HG03097 (cell line): Measurements from ENCODE around the gene CNTN4.

Source experiments
- ATAC-seq: cut with Tn5 transposase; IDR thresholded peaks from one replicate; pipeline ENCODE4 v1.9.1; 2021; ENCODE audit not compliant: unreplicated experiment, low FRiP score

Gene CNTN4

DNA sequence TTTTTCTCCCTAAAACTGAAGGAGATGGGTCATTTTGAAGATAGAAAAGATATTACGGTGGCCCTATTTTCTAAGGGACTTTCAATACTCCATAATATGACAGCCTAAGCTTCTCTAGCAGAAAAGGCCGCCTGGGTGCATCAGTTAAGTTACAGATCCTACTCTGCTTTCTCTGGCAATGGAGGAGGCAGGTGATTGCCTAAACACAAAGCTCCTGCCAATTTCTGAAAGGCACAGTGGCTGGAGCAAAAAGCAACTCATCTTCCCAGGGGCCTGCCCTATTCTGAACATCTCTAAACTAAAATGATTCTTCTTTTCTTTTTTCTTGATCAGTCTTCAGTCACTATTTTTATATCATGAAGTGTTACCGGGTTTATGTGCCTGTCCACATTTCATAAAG is 276.7 kb downstream of the CNTN4 start:
- ATAC-seq = no peak

DNA sequence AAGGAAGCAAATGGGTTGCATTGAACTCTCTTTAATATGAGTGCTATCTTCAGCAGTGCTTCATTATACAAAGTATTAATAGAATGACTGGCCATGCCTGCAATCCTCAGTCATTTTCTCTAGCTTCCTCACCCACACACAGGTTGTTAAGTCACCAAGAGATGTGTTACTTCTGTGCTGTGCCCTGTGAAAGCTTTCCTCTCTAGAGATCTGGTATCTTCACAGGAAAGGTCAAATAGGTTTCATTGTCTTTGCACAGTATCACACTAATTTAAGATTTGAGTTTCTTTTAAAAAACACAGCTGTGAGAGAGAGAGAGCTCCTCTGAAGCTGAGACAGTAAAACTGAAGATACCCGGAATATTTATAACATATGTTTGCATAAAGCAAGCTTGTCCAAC is 278.6 kb downstream of the CNTN4 start:
- no peak for ATAC-seq

DNA sequence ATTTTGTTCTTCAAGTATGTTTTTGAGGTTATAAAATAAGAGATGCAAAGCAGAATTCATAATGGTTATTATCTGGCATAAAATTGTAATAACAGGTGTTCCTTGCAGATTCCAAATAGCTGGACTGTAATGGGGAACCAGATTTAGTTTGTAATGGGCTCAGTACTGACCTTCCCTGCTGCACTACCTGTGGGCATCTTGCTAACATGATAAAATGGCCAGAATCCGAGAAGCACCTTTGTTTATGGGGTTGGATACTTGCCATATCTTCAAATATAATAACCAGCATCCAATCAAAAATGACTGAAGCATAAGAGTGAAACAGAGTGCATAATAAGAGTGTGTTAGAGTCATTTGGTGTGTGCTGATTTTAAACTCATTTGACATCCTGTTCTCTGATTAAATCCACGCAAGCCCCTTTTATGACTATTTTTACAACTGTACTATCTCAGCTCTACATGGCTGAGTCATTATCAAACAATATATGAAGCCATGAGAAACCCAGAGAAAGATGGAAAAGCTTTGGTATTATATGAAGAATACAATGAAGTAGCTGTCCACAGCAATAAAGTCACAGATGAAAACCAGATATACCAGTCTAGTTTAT is 292.4 kb downstream of the CNTN4 start:
- ATAC-seq = no peak

DNA sequence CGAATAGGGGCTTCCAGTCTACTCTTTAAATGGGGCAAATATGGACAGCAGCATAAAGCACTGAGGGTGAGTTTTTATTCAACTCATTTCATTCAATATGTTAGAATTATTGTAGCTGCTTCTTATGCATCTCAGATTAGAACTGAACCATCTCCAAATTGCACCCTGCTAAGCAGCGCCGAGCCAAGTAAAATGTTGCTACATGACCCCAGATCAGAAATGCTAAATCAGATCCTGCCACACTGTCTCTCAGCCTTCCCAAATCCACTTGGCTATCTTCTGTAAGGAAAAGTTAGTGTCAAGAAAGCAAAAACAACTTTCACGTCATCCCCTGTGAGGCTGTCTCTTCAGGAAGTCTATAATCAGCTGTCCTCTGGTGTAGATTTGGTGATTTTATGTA is 293.2 kb downstream of the CNTN4 start:
- no peak for ATAC-seq

DNA sequence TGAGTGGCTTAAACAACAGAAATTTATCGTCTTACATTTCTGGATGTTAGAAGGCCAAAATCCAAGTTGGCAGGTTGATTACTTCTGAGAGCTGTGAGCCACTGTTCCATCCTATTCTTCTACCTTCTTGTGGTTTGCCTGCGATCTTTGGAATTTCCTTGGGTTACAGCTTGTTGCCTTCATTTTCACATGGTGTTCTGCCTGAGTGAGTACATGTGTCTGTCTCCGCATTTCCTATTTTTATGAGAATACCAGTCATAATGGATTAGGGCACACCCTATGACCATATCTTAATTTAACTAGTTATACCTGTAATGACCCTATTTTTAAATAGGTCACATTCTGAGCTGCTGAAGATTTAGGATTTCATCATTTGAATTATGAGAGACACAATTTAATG is 294.3 kb downstream of the CNTN4 start:
- no peak for ATAC-seq

DNA sequence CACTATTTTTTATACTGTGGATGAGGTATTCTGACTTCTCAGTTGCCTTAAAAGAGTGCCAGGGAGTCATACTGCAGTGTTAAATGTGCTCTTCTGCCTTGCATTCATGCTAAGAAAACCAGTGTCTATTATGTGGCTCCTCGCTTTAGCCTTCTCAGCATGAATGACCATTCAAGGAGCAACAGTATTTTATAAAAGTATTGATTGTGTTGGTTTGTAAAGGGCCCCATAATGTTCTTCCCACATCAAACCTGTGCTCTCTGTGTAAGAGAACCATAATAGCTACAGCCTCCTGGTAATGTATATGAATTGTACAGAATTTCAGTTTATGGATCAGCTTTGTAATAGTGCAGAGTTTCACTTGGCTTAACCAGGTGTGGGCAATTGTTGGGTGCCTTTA is 316.4 kb downstream of the CNTN4 start:
- ATAC-seq = no peak

DNA sequence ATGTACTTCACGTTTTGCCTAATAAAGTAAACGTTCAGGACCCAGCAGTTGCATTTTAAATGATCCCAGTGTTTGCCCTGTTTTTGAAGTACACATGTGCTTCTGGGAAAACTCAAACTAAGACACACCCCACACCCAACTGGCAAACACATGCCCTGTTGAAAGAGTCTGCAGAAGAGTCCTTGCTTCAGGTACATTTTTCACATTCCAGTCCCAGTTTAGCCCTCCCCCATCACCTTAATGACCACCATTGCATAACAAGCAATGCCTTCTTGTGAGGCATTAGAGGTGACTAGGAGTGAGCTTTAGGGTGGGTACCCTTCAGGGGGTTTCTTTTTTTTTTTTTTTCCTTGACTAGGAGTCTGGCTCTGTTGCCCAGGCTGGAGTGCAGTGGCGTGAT is 322.3 kb downstream of the CNTN4 start:
- no peak for ATAC-seq

DNA sequence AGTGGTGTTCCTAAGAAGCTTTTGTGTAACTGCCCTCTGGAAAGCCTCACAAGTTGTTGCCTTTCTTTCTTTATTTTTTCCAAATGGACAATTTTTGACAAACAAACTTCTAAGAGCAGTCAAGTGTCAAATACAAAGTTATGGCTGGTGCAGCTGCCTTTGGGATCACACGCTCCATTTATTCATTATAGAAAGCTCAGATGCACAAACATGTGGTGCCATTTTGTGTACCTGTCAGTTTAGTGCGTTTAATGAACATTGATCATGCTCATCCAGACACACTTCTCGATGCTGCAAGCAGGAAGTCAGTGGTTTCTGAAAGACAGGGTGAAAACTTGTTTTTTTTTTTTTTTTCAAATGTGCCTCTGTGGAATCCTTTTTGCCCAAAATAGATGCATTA is 324.5 kb downstream of the CNTN4 start:
- no peak for ATAC-seq

DNA sequence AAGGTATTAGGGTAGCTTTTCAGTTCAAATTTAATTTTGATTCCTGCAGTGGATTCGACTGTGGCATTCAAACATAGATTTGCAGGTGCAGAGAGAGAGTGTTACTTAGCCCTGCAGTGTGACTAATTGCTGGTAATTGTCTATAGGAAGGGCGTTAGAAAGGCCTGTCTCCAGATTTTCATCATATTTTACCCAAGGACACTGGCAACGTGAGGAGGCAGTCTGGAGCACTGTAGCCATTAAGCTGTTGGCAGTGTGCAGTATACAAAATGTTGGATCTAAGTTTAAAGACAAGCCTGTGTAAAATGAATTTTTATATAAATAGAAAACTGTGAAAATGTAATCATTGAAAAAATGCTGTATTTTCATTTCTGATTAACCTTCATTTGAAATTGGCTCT is 342.9 kb downstream of the CNTN4 start:
- no peak for ATAC-seq

DNA sequence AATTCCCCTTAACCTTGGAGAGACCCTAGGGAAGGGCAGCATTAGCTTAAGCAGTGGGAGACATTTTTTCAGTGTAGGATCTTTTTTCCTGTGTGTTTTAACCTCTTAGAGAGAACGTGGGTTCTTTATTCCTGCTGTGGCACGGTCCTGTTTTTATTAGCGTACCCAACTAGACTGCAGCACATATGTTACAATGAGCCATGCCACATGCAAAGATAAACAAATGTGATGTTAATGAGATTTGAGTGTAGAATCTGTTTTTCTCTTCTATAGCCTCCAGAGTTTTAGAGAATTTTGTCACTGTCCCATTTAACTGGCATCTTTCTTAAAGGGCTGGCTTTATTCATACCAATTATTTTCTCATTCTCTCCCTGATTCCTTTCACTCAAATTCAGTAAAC is 347.5 kb downstream of the CNTN4 start:
- ATAC-seq = no peak

DNA sequence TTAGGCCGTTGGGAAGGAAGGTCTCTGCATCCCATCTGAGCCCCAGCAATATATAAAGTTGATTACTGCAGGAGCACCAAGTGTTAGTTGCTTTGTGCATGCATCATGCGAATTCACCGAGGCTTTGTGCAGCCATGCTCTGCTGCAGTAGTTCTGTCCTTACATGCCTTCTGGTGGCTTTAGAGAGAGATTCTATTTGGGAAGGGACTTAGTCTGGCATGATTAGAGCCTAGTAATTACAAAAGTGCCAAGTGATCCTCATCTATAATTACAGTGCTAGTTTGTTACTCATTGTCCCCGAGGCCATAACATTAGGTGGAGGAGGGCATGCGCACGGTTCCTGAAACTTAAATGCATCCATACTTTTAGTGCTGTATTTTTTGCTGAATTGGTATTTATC is 353.6 kb downstream of the CNTN4 start:
- no peak for ATAC-seq

DNA sequence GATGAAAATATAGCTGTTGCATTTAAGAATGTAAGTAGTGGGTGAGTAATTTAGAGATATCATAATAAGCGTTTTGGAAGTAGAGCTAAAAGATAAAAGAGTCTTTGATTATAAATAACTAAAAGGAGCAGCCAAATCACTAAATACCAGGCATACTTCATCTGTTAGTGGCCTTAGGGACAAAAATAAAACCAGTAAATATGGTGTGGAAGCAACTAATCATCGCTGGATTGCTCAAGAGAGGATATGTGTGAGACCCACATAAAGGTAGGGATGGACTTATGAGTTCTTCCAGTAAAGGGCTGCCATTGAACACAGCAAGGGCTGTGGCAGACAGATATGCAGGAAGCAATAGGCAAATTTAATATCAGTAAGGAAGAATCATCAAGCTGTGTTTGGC is 356.2 kb downstream of the CNTN4 start:
- ATAC-seq = no peak

DNA sequence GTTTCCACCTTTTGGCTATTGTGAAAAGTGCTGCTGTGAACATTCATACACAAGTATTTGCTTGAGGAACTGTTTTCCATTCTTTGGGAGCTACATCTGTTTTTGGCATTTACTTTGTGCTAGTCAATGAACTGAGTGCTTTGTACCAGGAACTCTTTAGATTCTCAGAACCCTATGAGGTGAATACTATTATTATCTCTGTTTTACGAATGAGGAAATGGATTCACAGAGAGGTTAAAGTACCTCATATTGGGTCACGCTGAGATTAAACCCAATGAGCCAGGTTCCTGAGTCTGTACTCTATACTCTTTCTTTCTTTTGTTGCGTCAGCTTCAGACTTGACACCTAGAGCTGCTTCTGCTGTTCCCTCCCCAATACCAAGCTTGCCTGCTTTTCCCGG is 358.1 kb downstream of the CNTN4 start:
- ATAC-seq = no peak

DNA sequence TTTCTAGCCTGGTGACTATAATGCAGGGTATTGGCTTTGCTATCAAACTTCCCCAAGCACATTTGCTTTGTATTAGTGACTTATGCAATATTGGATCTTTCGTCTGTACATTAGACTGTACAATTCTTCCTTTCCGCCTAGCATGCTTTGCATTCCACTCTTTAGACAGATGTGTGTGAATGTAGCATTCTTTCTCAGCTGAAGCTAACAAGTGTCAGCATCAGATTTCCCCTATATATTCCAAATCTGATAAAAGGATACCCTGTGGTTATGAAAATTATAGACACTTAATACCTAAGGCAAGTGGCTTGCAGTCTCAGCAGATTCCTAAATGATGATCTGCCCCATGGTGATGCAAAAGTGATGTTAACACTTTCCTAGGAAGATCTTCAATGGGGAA is 360.1 kb downstream of the CNTN4 start:
- no peak for ATAC-seq

DNA sequence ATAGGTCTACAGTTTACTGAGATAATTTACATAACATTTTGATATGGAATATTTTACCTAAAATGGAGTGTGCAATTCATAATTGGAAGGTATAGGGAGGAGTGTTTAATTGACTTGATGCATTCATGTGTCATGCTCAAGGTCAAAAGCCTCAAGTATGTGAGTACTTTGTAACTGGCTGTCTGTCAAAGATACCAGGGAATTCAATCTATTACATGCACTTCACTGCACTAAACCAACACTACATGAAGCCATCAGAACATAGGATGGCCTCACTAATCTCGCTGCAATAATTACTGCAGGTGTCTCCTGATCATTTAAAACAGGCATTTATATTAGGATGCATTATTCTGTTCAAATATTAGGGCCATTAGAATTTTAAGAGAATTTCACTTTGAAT is 367.2 kb downstream of the CNTN4 start:
- ATAC-seq = no peak

DNA sequence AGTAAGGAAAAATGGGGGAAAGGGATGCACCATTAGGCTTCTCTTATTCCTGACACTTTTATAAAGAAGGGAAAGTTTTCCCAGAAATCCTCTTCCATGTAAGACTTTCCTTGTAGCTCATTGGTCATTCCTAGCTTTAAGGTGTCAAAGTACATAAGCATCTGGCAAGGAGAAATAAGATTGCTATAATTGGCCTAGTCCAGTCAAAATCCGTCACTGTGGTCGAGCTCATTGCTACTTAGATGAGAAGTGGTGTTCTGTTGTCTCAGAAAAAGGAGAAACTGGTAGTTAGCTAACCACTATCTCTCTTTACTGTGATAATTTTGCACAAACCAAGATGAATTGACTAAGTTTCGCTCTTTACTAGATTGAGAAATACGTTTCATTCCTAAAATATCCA is 370.1 kb downstream of the CNTN4 start:
- no peak for ATAC-seq

DNA sequence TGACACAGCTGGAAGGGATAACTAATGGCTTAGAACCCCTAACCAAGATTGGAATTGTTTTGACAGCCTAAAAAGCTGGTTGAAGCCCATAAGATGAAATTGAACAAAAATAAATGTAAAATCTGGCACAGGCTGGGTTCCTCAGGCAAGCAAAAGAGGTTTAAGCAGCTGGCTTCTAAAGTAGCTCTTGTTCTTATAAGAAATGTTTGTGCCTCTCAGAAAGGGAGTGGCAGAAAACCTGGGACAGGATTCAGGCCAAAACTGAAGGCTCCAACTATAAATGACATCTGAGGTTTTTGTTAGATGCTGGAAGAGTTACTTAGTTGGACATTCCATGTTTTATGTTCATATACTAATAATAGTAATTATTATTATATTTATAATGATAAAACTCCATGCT is 378.3 kb downstream of the CNTN4 start:
- no peak for ATAC-seq

DNA sequence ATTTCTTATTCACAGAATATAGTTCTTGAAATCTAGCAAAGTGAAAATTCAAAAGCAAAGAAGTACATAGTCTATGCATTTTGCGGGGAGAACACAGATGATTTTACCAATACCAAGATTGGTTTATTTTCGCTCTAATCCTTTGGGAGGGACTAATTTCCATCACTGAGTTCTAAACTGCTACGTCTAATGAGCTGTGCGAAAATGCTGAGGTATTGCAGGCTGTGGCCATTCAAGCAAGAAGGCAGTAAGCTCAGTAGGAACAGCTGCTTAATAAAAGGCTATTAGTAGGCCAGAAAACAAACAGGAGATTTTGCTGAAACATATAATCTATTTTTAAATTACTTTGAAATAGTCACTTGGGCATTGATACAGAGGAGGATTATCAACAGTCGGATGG is 379.0 kb downstream of the CNTN4 start:
- ATAC-seq = no peak

DNA sequence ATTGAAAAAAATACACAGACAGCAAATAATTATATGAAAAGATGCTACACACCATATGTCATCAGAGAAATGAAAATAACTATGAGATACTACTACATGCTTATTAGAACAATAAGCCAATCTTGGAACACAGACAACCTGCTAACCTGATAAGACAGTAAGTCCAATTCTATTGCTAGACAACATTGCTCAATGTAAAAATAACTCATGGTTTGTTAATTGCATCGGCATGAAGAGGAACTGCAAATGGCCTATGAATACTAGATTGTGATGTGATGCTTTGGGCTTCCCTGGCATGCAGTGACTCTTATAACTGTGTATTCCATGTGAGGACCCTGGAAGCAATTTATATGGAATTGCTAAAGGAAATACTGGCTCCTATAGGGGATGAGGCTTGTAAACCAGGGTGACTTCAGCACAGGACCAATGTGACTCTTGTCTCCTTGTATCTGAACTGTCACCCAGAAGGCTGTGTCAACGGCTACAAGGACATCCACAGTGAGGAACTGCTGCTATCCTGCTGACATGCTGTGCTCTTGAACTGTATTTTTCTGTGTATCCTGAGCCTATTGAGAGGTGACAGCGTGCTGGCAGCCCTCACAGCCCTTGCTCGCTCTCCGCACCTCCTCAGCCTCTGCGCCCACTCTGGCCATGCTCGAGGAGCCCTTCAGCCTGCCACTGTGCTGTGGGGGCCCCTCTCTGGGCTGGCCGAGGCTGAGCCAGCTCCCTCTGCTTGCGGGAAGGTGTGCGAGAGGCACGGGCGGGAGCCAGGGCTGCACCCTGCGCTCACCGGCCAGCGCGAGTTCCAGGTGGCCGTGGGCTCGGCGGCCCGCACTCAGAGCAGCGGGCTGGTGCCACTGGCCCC is 385.7 kb downstream of the CNTN4 start:
- no peak for ATAC-seq

DNA sequence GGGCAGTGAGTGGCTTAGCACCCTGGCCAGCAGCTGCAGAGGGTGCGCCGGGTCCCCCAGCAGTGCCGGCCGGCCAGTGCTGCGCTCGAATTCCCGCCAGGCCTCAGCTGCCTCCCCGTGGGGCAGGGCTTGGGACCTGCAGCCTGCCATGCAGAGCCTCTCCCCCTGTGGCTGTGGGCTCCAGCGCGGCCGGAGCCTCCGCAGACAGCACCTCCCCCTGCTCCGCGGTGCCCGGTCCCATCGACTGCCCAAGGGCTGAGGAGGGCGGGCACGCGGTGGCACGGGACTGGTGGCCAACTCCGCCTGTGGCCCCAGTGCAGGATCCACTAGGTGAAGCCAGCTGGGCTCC is 386.3 kb downstream of the CNTN4 start:
- no peak for ATAC-seq

DNA sequence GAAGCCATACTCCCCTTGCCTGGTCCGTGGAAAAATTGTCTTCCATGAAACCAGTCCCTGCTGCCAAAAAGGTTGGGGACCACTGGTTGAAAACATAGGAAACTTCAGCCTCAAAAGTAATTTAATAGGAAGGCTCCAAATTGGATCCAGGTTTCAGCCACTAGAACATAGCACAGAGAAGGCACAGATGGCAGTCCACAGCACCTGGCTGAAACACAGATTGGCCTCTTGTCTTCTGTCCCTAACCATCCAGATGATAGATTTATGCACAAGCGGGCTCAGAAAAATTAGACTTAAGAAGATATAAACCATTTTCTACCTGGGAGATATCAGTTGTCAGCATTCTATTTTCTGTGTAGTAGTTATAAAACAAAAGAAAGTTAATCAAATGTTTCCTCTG is 397.1 kb downstream of the CNTN4 start:
- ATAC-seq = no peak

DNA sequence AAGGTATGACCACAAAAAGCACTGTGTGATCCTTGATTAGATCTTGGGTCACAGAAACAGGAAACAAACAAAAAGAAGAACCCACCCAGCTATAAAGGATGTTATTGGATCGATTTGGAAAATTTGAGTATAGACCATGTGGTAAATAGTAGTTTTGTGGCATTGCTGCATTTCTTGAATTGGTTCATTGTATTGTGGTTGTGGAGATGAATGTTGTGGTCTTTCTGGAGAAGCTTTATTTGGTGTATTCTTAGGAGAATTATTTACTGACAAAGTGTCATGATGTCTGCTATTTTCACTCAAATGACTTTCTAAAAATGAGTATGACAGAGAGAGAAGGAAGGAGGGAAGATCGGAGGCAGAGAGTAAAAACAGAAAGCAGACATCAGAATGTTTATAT is 406.2 kb downstream of the CNTN4 start:
- no peak for ATAC-seq

DNA sequence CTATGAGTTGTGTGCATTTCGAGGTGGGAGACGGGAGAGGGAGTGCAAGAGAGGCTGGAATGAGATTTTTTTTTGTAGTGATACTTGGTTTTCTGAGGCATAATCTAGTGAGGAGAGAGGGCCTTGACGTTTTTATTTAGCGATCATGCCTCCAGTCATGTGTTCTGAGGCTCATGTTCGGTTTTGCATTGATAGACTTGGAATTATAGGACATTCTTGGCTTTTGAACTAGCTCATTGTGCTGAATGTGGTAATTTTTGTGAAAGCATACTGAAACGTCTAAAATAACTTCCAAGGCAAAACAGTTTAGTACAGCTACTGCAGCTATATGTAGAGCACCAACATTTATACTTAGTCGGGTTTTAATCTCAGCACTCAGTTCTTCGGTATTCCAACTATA is 408.1 kb downstream of the CNTN4 start:
- no peak for ATAC-seq
